Body of pancreas (tissue), 4 donors: ENCODE results near the gene MS4A3.

ENCODE experiments used
- POLR2A ChIP-seq, 3 donors: fragments of 450-650 bp; IDR thresholded peaks; one replicate each; pipeline ENCODE4 v1.6.1; 2016; ENCODE audit warnings: antibody characterized with exemption in 3 of 3, mild to moderate bottlenecking in 2 of 3
- TF ChIP-seq, protein P1 (sequence below), 7 experiments: fragments of 450-650 bp in 4 of 7; fragments of 200-600 bp in 3 of 7; sonication (generic) in 3 of 7; IDR thresholded peaks; one replicate each; pipeline ENCODE4 v1.5.1; 2016 to 2019; ENCODE audit warnings: antibody characterized with exemption in 7 of 7

DNA sequence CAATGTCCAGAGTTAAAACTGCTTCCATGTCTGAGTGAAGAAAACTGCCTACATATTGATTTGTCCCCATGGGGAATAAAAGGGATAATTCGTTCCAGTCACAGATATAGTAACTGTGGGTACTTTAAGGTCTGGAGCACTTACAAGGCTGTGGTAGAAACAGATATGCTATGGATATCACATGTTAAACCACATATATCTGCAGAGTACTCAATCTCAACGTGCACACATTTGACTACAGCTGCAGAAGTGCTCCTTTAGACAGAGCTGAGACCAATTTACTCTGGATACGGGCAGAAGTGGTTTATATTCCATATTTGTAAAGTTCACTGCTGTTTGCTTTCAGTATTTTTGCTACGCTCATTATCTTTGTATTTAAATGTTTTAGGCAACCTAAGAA, 22.3 kb downstream of the MS4A3 start:
- TF ChIP-seq, protein P1, sequence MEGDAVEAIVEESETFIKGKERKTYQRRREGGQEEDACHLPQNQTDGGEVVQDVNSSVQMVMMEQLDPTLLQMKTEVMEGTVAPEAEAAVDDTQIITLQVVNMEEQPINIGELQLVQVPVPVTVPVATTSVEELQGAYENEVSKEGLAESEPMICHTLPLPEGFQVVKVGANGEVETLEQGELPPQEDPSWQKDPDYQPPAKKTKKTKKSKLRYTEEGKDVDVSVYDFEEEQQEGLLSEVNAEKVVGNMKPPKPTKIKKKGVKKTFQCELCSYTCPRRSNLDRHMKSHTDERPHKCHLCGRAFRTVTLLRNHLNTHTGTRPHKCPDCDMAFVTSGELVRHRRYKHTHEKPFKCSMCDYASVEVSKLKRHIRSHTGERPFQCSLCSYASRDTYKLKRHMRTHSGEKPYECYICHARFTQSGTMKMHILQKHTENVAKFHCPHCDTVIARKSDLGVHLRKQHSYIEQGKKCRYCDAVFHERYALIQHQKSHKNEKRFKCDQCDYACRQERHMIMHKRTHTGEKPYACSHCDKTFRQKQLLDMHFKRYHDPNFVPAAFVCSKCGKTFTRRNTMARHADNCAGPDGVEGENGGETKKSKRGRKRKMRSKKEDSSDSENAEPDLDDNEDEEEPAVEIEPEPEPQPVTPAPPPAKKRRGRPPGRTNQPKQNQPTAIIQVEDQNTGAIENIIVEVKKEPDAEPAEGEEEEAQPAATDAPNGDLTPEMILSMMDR (IDR thresholded peaks at IDR 0.05): no peak
- TF ChIP-seq POLR2A (IDR thresholded peaks at IDR 0.05): no peak
